GM21723 (cell line): ENCODE results near the gene LTB.

Source experiments
- ATAC-seq: cut with Tn5 transposase; IDR thresholded peaks from one replicate; pipeline ENCODE4 v1.9.1; 2021; ENCODE audit warnings: mild to moderate bottlenecking, moderate library complexity; ENCODE audit not compliant: unreplicated experiment

LTB gene

DNA sequence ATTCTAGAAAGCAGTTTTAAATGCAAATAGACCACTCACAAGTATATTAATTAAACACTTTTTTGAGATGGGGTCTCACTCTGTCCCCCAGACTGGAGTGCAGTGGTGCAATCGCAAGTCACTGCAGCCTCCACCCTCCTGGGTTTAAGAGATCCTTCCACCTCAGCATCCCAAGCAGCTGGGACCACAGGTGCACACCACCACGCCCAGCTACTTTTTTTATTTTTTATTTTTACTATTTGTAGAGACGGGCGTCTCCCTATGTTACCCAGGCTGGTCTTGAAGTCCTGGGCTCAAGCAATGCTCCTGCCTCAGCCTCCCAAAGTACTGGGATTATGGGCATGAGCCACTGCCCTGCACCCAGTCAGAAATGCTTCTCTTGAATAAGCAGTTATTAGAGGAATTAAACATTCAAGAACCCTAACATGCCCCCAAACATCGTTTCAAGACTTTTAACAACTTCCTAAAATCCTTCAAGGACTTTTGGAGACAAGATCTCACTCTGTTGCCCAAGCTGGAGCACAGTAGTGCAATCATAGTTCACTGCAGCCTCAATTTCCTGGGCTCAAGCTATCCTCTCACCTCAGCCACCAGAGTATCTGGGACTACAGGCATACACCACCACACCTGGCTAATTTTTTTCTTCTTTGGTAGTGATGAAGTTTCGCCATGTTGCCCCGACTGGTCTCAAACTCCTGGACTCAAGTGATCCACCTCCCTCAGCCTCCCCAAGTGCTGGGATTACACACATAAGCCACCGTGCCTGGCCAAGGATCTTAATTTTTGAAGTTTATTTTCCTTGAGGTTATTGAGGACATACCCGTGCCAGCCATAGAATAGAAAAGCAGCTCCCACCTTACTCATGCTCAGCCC, 50.2 kb downstream of the LTB start:
- ATAC-seq: no peak

DNA sequence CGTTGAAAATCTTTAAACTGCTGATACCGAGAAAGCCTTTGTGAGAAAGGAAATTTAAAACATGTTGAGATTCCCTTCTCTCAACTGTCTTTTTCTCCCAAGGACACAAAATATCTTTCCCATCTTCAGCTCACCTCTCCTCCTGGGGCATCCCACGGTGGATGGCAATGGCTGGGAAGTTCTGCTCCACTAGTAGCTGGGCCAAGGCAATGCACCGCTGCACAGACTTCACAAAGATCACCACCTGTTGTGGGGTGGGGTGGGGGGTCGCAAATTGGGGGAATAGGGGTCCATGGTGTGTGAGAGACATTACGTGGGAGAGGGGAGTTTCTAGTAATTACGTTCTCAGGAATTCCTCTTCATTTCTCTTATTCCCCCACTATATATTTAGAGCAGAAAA, 51.1 kb downstream of the LTB start:
- no peak for ATAC-seq

DNA sequence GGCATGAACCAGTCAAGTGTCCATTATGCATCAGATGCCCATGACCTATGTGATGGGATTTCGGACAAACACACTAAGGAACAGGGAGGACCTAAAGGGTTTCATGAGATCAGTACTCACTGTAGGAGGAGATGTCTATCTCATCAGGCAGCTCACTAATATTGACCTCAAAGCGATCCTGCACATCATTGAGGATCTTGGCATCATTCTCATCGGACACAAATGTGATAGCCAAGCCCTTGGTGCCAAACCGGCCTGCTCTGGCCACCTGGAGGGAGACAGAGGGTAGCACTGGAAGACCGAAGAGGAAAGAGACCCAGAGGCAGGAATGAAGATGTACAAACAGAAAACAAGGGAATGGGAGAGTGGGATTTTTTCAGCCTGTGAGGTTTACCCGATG, 51.6 kb downstream of the LTB start:
- no peak for ATAC-seq
